Colonic mucosa (tissue), 4 donors: ENCODE results near the gene CHURC1. TPM values are rescaled to one million over a fixed set of nuclear protein-coding genes. Genes with fewer than 3 reads are reported as not detected.
A peak's percentile ranks its signal among the peaks of the same experiment; 100 is the strongest.

ENCODE experiments used
- DNase-seq: peaks from one replicate; pipeline ENCODE4 v3.0.0-alpha.2; 2020
- H3K27ac ChIP-seq: fragments of 200-600 bp; one replicate; pipeline ENCODE4 v1.8.0; 2021
- H3K27me3 ChIP-seq: fragments of 200-600 bp; one replicate; pipeline ENCODE4 v1.8.0; 2021
- H3K36me3 ChIP-seq: fragments of 200-600 bp; one replicate; pipeline ENCODE4 v1.8.0; 2021
- H3K4me1 ChIP-seq: fragments of 200-600 bp; one replicate; pipeline ENCODE4 v1.8.0; 2021; ENCODE audit warnings: mild to moderate bottlenecking
- H3K4me3 ChIP-seq: fragments of 200-600 bp; one replicate; pipeline ENCODE4 v1.8.0; 2021
- H3K9ac ChIP-seq, 2 donors: one replicate each; pipeline ENCODE4 v1.7.0; 2013; ENCODE audit warnings: control low read depth in 2 of 2, low read depth in 2 of 2, low read length in 2 of 2
- H3K9me3 ChIP-seq: fragments of 200-600 bp; one replicate; pipeline ENCODE4 v1.8.0; 2021
- CTCF ChIP-seq: fragments of 200-600 bp; IDR thresholded peaks from one replicate; pipeline ENCODE4 v1.8.0; 2022; ENCODE audit warnings: antibody characterized with exemption, mild to moderate bottlenecking
- intact Hi-C: fragments of 100-400 bp; cut with DNase I; formaldehyde crosslinking; loops from one replicate; pipeline ENCODE4 v1.14.1; 2022
- total RNA-seq, 2 donors: library from RNA; stranded (reverse); fragmentation: NEBNext Ultra II Directional in 1 of 2; extraction: Animal tissue kit (Norgen Biotek cat#: 25700) in 1 of 2; gene quantifications; one replicate each; pipeline ENCODE4 v1.2.1, GENCODE V29; 2021
- donor health status: healthy.
- donor health status: DM: no; HTN: no; CAD: no.
- donor health status: DM: no; HTN: no; CAD: no.

The CHURC1 gene
- total RNA-seq, 2 donors from 2014 or later: 46.5 to 57.7 TPM

- TF ChIP-seq CTCF: no peak
- DNase-seq: no peak
- H3K9ac ChIP-seq: no peak overlapping the region
- intact Hi-C loops: no loop called here
- no peak overlapping the region for H3K27ac ChIP-seq
- no peaks in the 10 kb centered on the region for H3K27me3 ChIP-seq
- H3K9me3 ChIP-seq: no peaks in the 10 kb centered on the region
- H3K4me1 ChIP-seq: no peaks in the 10 kb centered on the region
- H3K4me3 ChIP-seq: no peak overlapping the region
- no peaks in the 10 kb centered on the region for H3K36me3 ChIP-seq
Measured at GRCh38 chr14:64965356-64966000, 51.2 kb downstream of the CHURC1 start.

GRCh38 chr14:64966976-64967375 is 52.7 kb downstream of the CHURC1 start:
- Histone ChIP-seq H3K4me3 (no peak overlapping the region), H3K9ac (no peak overlapping the region), H3K36me3 (no peaks in the 10 kb centered on the region), H3K27ac (no peak overlapping the region), H3K9me3 (no peaks in the 10 kb centered on the region), H3K27me3 (no peaks in the 10 kb centered on the region), H3K4me1 (no peaks in the 10 kb centered on the region)
- no peak for TF ChIP-seq CTCF
- intact Hi-C loops: no loop called here
- no peak for DNase-seq

- TF ChIP-seq CTCF: no peak
- H3K4me3 ChIP-seq: no peak overlapping the region
- intact Hi-C loops: no loop called here
- H3K4me1 ChIP-seq: no peaks in the 10 kb centered on the region
- no peaks in the 10 kb centered on the region for H3K9me3 ChIP-seq
- no peaks in the 10 kb centered on the region for H3K36me3 ChIP-seq
- no peak overlapping the region for H3K27ac ChIP-seq
- no peaks in the 10 kb centered on the region for H3K27me3 ChIP-seq
- DNase-seq: no peak
- no peak overlapping the region for H3K9ac ChIP-seq
Measured at GRCh38 chr14:64968167-64968566, 53.9 kb downstream of the CHURC1 start.

- TF ChIP-seq CTCF: no peak
- no peaks in the 10 kb centered on the region for H3K4me1 ChIP-seq
- H3K9ac ChIP-seq: no peak overlapping the region
- no peaks in the 10 kb centered on the region for H3K27me3 ChIP-seq
- no peak overlapping the region for H3K27ac ChIP-seq
- H3K36me3 ChIP-seq: no peaks in the 10 kb centered on the region
- intact Hi-C loops: no loop called here
- no peak overlapping the region for H3K4me3 ChIP-seq
- no peak for DNase-seq
- H3K9me3 ChIP-seq: no peaks in the 10 kb centered on the region
Measured at GRCh38 chr14:64968651-64969050, 54.4 kb downstream of the CHURC1 start.

GRCh38 chr14:64970041-64970440 is 55.8 kb downstream of the CHURC1 start:
- Histone ChIP-seq H3K9me3 (no peaks in the 10 kb centered on the region), H3K27me3 (no peaks in the 10 kb centered on the region), H3K9ac (no peak overlapping the region), H3K36me3 (no peaks in the 10 kb centered on the region), H3K27ac (no peak overlapping the region), H3K4me3 (no peak overlapping the region), H3K4me1 (no peaks in the 10 kb centered on the region)
- intact Hi-C loops: no loop called here
- DNase-seq: peak; percentile 60
- no peak for TF ChIP-seq CTCF
